Loucy (cell line): Measurements from ENCODE around the gene FOXR1.

ENCODE experiments used
- H2AFZ ChIP-seq: fragments of 200-600 bp; sonication (generic); 2 replicates; pipeline ENCODE4 v1.6.0; 2016; ENCODE audit warnings: antibody characterized with exemption, mild to moderate bottlenecking, low read length, moderate library complexity
- H3F3A ChIP-seq: fragments of 200-600 bp; 2 replicates; pipeline ENCODE4 v1.6.0; 2016; ENCODE audit warnings: antibody characterized with exemption, low read depth, mild to moderate bottlenecking
- H3K27me3 ChIP-seq: fragments of 200-600 bp; sonication (generic); 2 replicates; pipeline ENCODE4 v1.6.1; 2014; ENCODE audit warnings: low read length, mild to moderate bottlenecking; ENCODE audit not compliant: insufficient read depth, poor library complexity, severe bottlenecking
- H3K36me3 ChIP-seq: fragments of 200-600 bp; sonication (generic); 2 replicates; pipeline ENCODE4 v1.6.1; 2016; ENCODE audit warnings: low read length; ENCODE audit not compliant: insufficient read depth
- H3K4me1 ChIP-seq: fragments of 200-600 bp; sonication (generic); 2 replicates; pipeline ENCODE4 v1.5.1; 2014; ENCODE audit warnings: low read length, mild to moderate bottlenecking; ENCODE audit not compliant: insufficient read depth, poor library complexity, severe bottlenecking
- H3K4me2 ChIP-seq: fragments of 200-600 bp; sonication (generic); 2 replicates; pipeline ENCODE4 v1.6.0; 2014; ENCODE audit warnings: antibody characterized with exemption, low read length, low read depth, mild to moderate bottlenecking; ENCODE audit not compliant: poor library complexity, severe bottlenecking
- H3K4me3 ChIP-seq: fragments of 200-600 bp; sonication (generic); 2 replicates; pipeline ENCODE4 v1.5.1; 2014; ENCODE audit warnings: low read length, mild to moderate bottlenecking, mixed read lengths; ENCODE audit not compliant: poor library complexity, severe bottlenecking
- H3K79me2 ChIP-seq: fragments of 200-600 bp; sonication (generic); 2 replicates; pipeline ENCODE4 v1.6.1; 2014; ENCODE audit warnings: low read length; ENCODE audit not compliant: insufficient read depth
- H3K9ac ChIP-seq: fragments of 200-600 bp; sonication (generic); 2 replicates; pipeline ENCODE4 v1.6.0; 2014; ENCODE audit warnings: mild to moderate bottlenecking, low read depth, low read length, moderate library complexity; ENCODE audit not compliant: poor library complexity, severe bottlenecking
- H3K9me2 ChIP-seq: fragments of 200-600 bp; sonication (generic); replicated peaks from 2 replicates; pipeline ENCODE4 v1.6.1; 2016; ENCODE audit warnings: low read depth, low read length, mixed read lengths
- H3K9me3 ChIP-seq: fragments of 200-600 bp; sonication (generic); 2 replicates; pipeline ENCODE4 v1.6.1; 2014; ENCODE audit warnings: mild to moderate bottlenecking, antibody characterized with exemption, low read length, low read depth; ENCODE audit not compliant: insufficient read depth
- H4K20me1 ChIP-seq: fragments of 200-600 bp; sonication (generic); 2 replicates; pipeline ENCODE4 v1.6.0; 2014; ENCODE audit warnings: antibody characterized with exemption, low read length, mild to moderate bottlenecking; ENCODE audit not compliant: insufficient read depth, poor library complexity, severe bottlenecking
- CTCF ChIP-seq: fragments of 200-600 bp; sonication (generic); conservative IDR thresholded peaks from 2 replicates; pipeline ENCODE4 v1.5.1; 2014; ENCODE audit warnings: mild to moderate bottlenecking, antibody characterized with exemption, low read length
- EZH2phosphoT487 ChIP-seq: fragments of 200-600 bp; IDR thresholded peaks from 2 replicates; pipeline ENCODE4 v1.6.1; 2018; ENCODE audit warnings: antibody characterized with exemption, mild to moderate bottlenecking, moderate library complexity, borderline replicate concordance

The FOXR1 gene

GRCh38 chr11:118973985-118974384 is 2.4 kb downstream of the FOXR1 start:
- no peak overlapping the region for H2AFZ ChIP-seq
- H3K4me3 ChIP-seq, result no peak overlapping the region
- no peaks in the 10 kb centered on the region for H3F3A ChIP-seq
- no peaks in the 10 kb centered on the region for H3K36me3 ChIP-seq
- no peak overlapping the region for H3K9ac ChIP-seq
- H3K4me1 ChIP-seq, result no peaks in the 10 kb centered on the region
- H3K27me3 ChIP-seq, result no peaks in the 10 kb centered on the region
- no peak overlapping the region for H3K4me2 ChIP-seq
- H4K20me1 ChIP-seq, result no peaks in the 10 kb centered on the region
- no peaks in the 10 kb centered on the region for H3K9me2 ChIP-seq
- no peak for TF ChIP-seq EZH2phosphoT487
- TF ChIP-seq CTCF, result no peak
- H3K9me3 ChIP-seq, result no peaks in the 10 kb centered on the region
- H3K79me2 ChIP-seq, result no peaks in the 10 kb centered on the region

GRCh38 chr11:118975771-118976709 is 4.5 kb downstream of the FOXR1 start:
- Histone ChIP-seq H4K20me1 (no peaks in the 10 kb centered on the region), H3K79me2 (no peaks in the 10 kb centered on the region), H3F3A (no peaks in the 10 kb centered on the region), H3K9me3 (no peaks in the 10 kb centered on the region), H3K9me2 (no peaks in the 10 kb centered on the region), H3K4me3 (no peak overlapping the region), H3K4me2 (no peak overlapping the region), H2AFZ (no peak overlapping the region), H3K9ac (no peak overlapping the region), H3K4me1 (no peaks in the 10 kb centered on the region), H3K36me3 (no peaks in the 10 kb centered on the region), H3K27me3 (no peaks in the 10 kb centered on the region)
- TF ChIP-seq EZH2phosphoT487 (no peak), CTCF (no peak)

GRCh38 chr11:118979434-118979833 is 7.9 kb downstream of the FOXR1 start:
- Histone ChIP-seq H2AFZ (no peak overlapping the region), H3K4me2 (no peak overlapping the region)

More at GRCh38 chr11:118979434-118979833, 7.9 kb downstream of the FOXR1 start:
- no peaks in the 10 kb centered on the region for H3K27me3 ChIP-seq
- no peaks in the 10 kb centered on the region for H3F3A ChIP-seq
- no peaks in the 10 kb centered on the region for H3K79me2 ChIP-seq
- no peaks in the 10 kb centered on the region for H4K20me1 ChIP-seq
- no peak overlapping the region for H3K9ac ChIP-seq
- no peak overlapping the region for H3K4me3 ChIP-seq
- TF ChIP-seq CTCF, result no peak; the same call in 1 of the 2 replicates
- TF ChIP-seq EZH2phosphoT487, result no peak
- H3K4me1 ChIP-seq, result no peaks in the 10 kb centered on the region
- no peaks in the 10 kb centered on the region for H3K36me3 ChIP-seq
- H3K9me3 ChIP-seq, result no peaks in the 10 kb centered on the region
- H3K9me2 ChIP-seq, result no peaks in the 10 kb centered on the region
